GM12878 (cell line): ENCODE results near the gene TGFBR1. TPM values are rescaled to one million over a fixed set of nuclear protein-coding genes. Genes with fewer than 3 reads are reported as not detected.

ENCODE experiments used
- ATAC-seq: fragments of 200-7000 bp; cut with Tn5 transposase; 3 replicates; pipeline ENCODE4 v1.9.1; 2020; ENCODE audit warnings: mild to moderate bottlenecking, moderate library complexity
- BruUV-seq: library from RNA; stranded (reverse); fragments of 400-500 nt; replicated peaks from 2 replicates; lab custom pipeline; 2021; lab: Mats Ljungman, UMichigan
- CTCF ChIA-PET: fragments of 300-600 bp; sonication (Branson Sonifier 250); formaldehyde crosslinking; extraction: SDS; loops from one replicate; lab custom pipeline; 2021; ENCODE audit warnings: inconsistent platforms; lab: Yijun Ruan, JAX
- POLR2A ChIA-PET: fragments of 350-600 bp; formaldehyde crosslinking; extraction: SDS; loops from one replicate; lab custom pipeline; 2021; ENCODE audit warnings: inconsistent platforms; lab: Charles Lee
- RAD21 ChIA-PET: fragments of 300-600 bp; sonication (Branson Sonifier 250); formaldehyde crosslinking; loops from one replicate; lab custom pipeline; 2023; ENCODE audit warnings: antibody characterized with exemption; ENCODE audit not compliant: unreplicated experiment; lab: Charles Lee
- SMC1A ChIA-PET: fragments of 300-600 bp; sonication (Branson Sonifier 250); formaldehyde crosslinking; loops from one replicate; lab custom pipeline; 2023; ENCODE audit not compliant: unreplicated experiment, uncharacterized antibody; lab: Charles Lee
- DNase-seq: peaks from one replicate; pipeline ENCODE4 v3.0.0-alpha.2; 2011; ENCODE audit warnings: low read depth, low spot score
- FAIRE-seq: peaks from 3 replicates; lab custom pipeline; 2011; peaks lifted over from hg19 to GRCh38; lab: Jason Lieb, UNC
- H2AFZ ChIP-seq: 2 replicates; pipeline ENCODE4 v1.6.0; 2011; ENCODE audit warnings: low read depth, low read length, control low read depth; ENCODE audit not compliant: control insufficient read depth
- H3K27ac ChIP-seq: 2 replicates; pipeline ENCODE4 v1.5.1; 2011; ENCODE audit warnings: control low read depth; ENCODE audit not compliant: control insufficient read depth, insufficient read depth
- H3K27me3 ChIP-seq, 2 experiments: replicated peaks in 1 of 2; 2 replicates each; pipeline versions ENCODE4 v1.6.0 to v1.6.1; 2011; ENCODE audit warnings: low read length in 1 of 2; ENCODE audit not compliant: control insufficient read depth in 2 of 2, insufficient read depth in 2 of 2
- H3K36me3 ChIP-seq, 2 experiments: 2 replicates each; pipeline ENCODE4 v1.5.1; 2011; ENCODE audit warnings: low read length in 1 of 2; ENCODE audit not compliant: control insufficient read depth in 2 of 2, insufficient read depth in 2 of 2
- H3K4me1 ChIP-seq: 2 replicates; pipeline ENCODE4 v1.6.1; 2011; ENCODE audit warnings: mild to moderate bottlenecking, low read length, moderate library complexity, mixed read lengths; ENCODE audit not compliant: control insufficient read depth, insufficient read depth
- H3K4me2 ChIP-seq: 2 replicates; pipeline ENCODE4 v1.6.0; 2011; ENCODE audit warnings: control low read depth; ENCODE audit not compliant: control insufficient read depth, insufficient read depth
- H3K4me3 ChIP-seq: fragments of 200-600 bp; sonication (generic); 2 replicates; pipeline ENCODE4 v1.5.1; 2016
- H3K79me2 ChIP-seq: 2 replicates; pipeline ENCODE4 v1.6.0; 2011; ENCODE audit warnings: low read length; ENCODE audit not compliant: control insufficient read depth, insufficient read depth
- H3K9ac ChIP-seq: 2 replicates; pipeline ENCODE4 v1.8.0; 2011; ENCODE audit warnings: low read length, control low read depth, mixed read lengths; ENCODE audit not compliant: control insufficient read depth, insufficient read depth
- H3K9me3 ChIP-seq: replicated peaks from 3 replicates; pipeline ENCODE4 v1.5.1; 2011; ENCODE audit warnings: mild to moderate bottlenecking, low read length; ENCODE audit not compliant: control insufficient read depth, insufficient read depth
- H4K20me1 ChIP-seq: 2 replicates; pipeline ENCODE4 v1.6.0; 2011; ENCODE audit not compliant: control insufficient read depth, insufficient read depth
- ASH2L ChIP-seq: fragments of 300-600, 200-600 bp; sonication (generic); IDR thresholded peaks from 2 replicates; pipeline ENCODE4 v1.6.1; 2017; ENCODE audit warnings: low read depth, mild to moderate bottlenecking, borderline replicate concordance
- CBFB ChIP-seq: IDR thresholded peaks from 2 replicates; pipeline ENCODE4 v1.6.1; 2016; ENCODE audit warnings: antibody characterized with exemption, low read depth
- LARP7 ChIP-seq: fragments of 450-650 bp; IDR thresholded peaks from 2 replicates; pipeline ENCODE4 v1.6.1; 2017; ENCODE audit warnings: mild to moderate bottlenecking
- NRF1 ChIP-seq: conservative IDR thresholded peaks from 2 replicates; pipeline ENCODE4 v1.6.1; 2011; ENCODE audit warnings: mild to moderate bottlenecking, low read depth, low read length, improper control_type of control experiment
- POU2F2 ChIP-seq: IDR thresholded peaks from 3 replicates; pipeline ENCODE4 v1.6.1; 2011; ENCODE audit warnings: low read depth, mild to moderate bottlenecking, low read length, borderline replicate concordance
- SP1 ChIP-seq: IDR thresholded peaks from one replicate; pipeline ENCODE4 v1.6.1; 2011; ENCODE audit warnings: low read depth, low read length
- WGBS: methylation state at CpG from one replicate; pipeline ENCODE4 v1.1.6; 2016; ENCODE audit warnings: low lambda C conversion rate; ENCODE audit not compliant: insufficient replicate concordance, insufficient coverage; ENCODE audit errors: missing lambda C conversion rate; 5-methylcytosine and 5-hydroxymethylcytosine counted together
- in situ Hi-C: fragments of 300-500 bp; cut with MboI; formaldehyde crosslinking; loops from 9 replicates; pipeline ENCODE4 v1.14.3; 2018; ENCODE audit warnings: mixed read lengths
- intact Hi-C: fragments of 100-400 bp; cut with micrococcal nuclease; formaldehyde crosslinking; loops from one replicate; pipeline ENCODE4 v1.14.2; 2022; ENCODE audit not compliant: unreplicated experiment
- polyA plus RNA-seq, 11 experiments: library from polyadenylated mRNA; depleted of rRNA in 4 of 11; unstranded in 6 of 11; stranded (reverse) in 5 of 11; fragments of >200 nt; fragmentation: Nextera tagmentation in 4 of 11; fragmentation: Illumina TruSeq in 1 of 11; extraction: Ambion mirVana in 4 of 11; extraction: Trizol in 1 of 11; gene quantifications; 1 replicate in 1 of 11; 2 replicates in 10 of 11; pipeline versions ENCODE4 v1.2.1 to v1.2.3, GENCODE V29; 2011 to 2016; ENCODE audit warnings: inconsistent platforms in 2 of 11, missing spikeins in 2 of 11, low read depth in 1 of 11
- total RNA-seq, 4 experiments: library from RNA; depleted of rRNA in 3 of 4; stranded (reverse); fragments of >200 nt in 3 of 4; fragmentation: Illumina TruSeq in 1 of 4; extraction: Trizol in 1 of 4; gene quantifications; 2 replicates each; pipeline versions ENCODE4 v1.2.1 to v1.2.3, GENCODE V29; 2013 to 2021
- TF ChIP-seq, protein P1 (sequence below): IDR thresholded peaks from 2 replicates; pipeline ENCODE4 v1.6.1; 2011; ENCODE audit warnings: borderline replicate concordance, low read depth, mild to moderate bottlenecking, moderate library complexity, mixed read lengths, low read length; ENCODE audit not compliant: insufficient read depth; ENCODE audit errors: extremely low read length
- TF ChIP-seq, protein P2 (sequence below): fragments of 150-350 bp; IDR thresholded peaks from 2 replicates; pipeline ENCODE4 v1.6.1; 2016; ENCODE audit warnings: low read depth, low read length
- TF ChIP-seq, protein P3 (sequence below): fragments of 450-650 bp; IDR thresholded peaks from 2 replicates; pipeline ENCODE4 v1.6.1; 2017; ENCODE audit warnings: mild to moderate bottlenecking, moderate library complexity
- TF ChIP-seq, protein P4 (sequence below): IDR thresholded peaks from 2 replicates; pipeline ENCODE4 v1.6.1; 2012; ENCODE audit warnings: improper control_type of control experiment, low read depth, low read length; ENCODE audit not compliant: insufficient replicate concordance

TGFBR1 gene
- total and polyA plus RNA-seq, 10 of the 15 experiments (the other 5 are each of a cell fraction or from before 2014, with no cell fraction given), result 2.9 to 27.2 (median 16.6) TPM

DNA sequence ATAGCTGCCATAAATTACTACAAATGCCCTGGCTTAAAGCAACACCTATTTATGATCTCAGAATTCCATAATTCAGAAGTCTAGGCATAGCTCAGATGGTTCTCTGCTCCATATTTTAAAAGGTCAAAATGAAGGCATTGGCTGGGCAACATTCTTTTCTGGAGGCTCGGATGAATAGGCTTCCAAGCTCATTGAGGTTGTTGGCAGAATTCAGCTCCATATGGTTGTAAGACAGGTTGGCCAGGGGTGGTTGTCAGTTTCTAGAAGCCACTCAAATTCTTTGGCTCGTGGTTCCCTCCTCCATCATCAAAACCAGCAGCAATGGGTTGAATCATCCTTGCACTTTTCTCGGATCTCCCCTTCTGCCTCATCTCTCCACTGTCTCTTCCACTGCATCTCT is 49.4 kb downstream of the TGFBR1 start:
- intact Hi-C loops (no loop called here), in situ Hi-C loops (no loop called here)
- H3K4me2 ChIP-seq, result no peak overlapping the region
- ATAC-seq (no peak), DNase-seq (no peak), FAIRE-seq (no peak)
- no peak overlapping the region for H2AFZ ChIP-seq
- SMC1A ChIA-PET, result no interaction called here
- RAD21 ChIA-PET, result no interaction called here
- no peaks in the 10 kb centered on the region for H3K79me2 ChIP-seq
- POLR2A ChIA-PET, result no interaction called here
- 92% methylated on average over 3 of the region's 3 CpGs for WGBS
- no peak overlapping the region for H3K9ac ChIP-seq
- H3K9me3 ChIP-seq, result no peaks in the 10 kb centered on the region
- no peaks in the 10 kb centered on the region for H3K36me3 ChIP-seq
- H3K27ac ChIP-seq, result no peak overlapping the region
- no peaks in the 10 kb centered on the region for H3K27me3 ChIP-seq
- BruUV-seq, result no TSS peak
- no peaks in the 10 kb centered on the region for H4K20me1 ChIP-seq
- no peaks in the 10 kb centered on the region for H3K4me1 ChIP-seq
- CTCF ChIA-PET, result interaction anchor here (0.6 to 2.2 kb wide), 4 partner anchors 11 to 306 kb away, joined by 3 to 8 read pairs (median 4); no protein-coding TSS in a partner anchor
- H3K4me3 ChIP-seq, result no peak overlapping the region
- TF ChIP-seq, protein P1, sequence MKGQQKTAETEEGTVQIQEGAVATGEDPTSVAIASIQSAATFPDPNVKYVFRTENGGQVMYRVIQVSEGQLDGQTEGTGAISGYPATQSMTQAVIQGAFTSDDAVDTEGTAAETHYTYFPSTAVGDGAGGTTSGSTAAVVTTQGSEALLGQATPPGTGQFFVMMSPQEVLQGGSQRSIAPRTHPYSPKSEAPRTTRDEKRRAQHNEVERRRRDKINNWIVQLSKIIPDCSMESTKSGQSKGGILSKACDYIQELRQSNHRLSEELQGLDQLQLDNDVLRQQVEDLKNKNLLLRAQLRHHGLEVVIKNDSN, result no peak
- TF ChIP-seq, protein P2, sequence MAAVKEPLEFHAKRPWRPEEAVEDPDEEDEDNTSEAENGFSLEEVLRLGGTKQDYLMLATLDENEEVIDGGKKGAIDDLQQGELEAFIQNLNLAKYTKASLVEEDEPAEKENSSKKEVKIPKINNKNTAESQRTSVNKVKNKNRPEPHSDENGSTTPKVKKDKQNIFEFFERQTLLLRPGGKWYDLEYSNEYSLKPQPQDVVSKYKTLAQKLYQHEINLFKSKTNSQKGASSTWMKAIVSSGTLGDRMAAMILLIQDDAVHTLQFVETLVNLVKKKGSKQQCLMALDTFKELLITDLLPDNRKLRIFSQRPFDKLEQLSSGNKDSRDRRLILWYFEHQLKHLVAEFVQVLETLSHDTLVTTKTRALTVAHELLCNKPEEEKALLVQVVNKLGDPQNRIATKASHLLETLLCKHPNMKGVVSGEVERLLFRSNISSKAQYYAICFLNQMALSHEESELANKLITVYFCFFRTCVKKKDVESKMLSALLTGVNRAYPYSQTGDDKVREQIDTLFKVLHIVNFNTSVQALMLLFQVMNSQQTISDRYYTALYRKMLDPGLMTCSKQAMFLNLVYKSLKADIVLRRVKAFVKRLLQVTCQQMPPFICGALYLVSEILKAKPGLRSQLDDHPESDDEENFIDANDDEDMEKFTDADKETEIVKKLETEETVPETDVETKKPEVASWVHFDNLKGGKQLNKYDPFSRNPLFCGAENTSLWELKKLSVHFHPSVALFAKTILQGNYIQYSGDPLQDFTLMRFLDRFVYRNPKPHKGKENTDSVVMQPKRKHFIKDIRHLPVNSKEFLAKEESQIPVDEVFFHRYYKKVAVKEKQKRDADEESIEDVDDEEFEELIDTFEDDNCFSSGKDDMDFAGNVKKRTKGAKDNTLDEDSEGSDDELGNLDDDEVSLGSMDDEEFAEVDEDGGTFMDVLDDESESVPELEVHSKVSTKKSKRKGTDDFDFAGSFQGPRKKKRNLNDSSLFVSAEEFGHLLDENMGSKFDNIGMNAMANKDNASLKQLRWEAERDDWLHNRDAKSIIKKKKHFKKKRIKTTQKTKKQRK, result no peak
- TF ChIP-seq CBFB, result no peak
- TF ChIP-seq, protein P3, sequence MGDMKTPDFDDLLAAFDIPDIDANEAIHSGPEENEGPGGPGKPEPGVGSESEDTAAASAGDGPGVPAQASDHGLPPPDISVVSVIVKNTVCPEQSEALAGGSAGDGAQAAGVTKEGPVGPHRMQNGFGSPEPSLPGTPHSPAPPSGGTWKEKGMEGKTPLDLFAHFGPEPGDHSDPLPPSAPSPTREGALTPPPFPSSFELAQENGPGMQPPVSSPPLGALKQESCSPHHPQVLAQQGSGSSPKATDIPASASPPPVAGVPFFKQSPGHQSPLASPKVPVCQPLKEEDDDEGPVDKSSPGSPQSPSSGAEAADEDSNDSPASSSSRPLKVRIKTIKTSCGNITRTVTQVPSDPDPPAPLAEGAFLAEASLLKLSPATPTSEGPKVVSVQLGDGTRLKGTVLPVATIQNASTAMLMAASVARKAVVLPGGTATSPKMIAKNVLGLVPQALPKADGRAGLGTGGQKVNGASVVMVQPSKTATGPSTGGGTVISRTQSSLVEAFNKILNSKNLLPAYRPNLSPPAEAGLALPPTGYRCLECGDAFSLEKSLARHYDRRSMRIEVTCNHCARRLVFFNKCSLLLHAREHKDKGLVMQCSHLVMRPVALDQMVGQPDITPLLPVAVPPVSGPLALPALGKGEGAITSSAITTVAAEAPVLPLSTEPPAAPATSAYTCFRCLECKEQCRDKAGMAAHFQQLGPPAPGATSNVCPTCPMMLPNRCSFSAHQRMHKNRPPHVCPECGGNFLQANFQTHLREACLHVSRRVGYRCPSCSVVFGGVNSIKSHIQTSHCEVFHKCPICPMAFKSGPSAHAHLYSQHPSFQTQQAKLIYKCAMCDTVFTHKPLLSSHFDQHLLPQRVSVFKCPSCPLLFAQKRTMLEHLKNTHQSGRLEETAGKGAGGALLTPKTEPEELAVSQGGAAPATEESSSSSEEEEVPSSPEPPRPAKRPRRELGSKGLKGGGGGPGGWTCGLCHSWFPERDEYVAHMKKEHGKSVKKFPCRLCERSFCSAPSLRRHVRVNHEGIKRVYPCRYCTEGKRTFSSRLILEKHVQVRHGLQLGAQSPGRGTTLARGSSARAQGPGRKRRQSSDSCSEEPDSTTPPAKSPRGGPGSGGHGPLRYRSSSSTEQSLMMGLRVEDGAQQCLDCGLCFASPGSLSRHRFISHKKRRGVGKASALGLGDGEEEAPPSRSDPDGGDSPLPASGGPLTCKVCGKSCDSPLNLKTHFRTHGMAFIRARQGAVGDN, result no peak
- TF ChIP-seq NRF1, result no peak
- TF ChIP-seq ASH2L, result no peak
- TF ChIP-seq SP1, result no peak
- no peak for TF ChIP-seq LARP7
- no peak for TF ChIP-seq POU2F2
- TF ChIP-seq, protein P4, sequence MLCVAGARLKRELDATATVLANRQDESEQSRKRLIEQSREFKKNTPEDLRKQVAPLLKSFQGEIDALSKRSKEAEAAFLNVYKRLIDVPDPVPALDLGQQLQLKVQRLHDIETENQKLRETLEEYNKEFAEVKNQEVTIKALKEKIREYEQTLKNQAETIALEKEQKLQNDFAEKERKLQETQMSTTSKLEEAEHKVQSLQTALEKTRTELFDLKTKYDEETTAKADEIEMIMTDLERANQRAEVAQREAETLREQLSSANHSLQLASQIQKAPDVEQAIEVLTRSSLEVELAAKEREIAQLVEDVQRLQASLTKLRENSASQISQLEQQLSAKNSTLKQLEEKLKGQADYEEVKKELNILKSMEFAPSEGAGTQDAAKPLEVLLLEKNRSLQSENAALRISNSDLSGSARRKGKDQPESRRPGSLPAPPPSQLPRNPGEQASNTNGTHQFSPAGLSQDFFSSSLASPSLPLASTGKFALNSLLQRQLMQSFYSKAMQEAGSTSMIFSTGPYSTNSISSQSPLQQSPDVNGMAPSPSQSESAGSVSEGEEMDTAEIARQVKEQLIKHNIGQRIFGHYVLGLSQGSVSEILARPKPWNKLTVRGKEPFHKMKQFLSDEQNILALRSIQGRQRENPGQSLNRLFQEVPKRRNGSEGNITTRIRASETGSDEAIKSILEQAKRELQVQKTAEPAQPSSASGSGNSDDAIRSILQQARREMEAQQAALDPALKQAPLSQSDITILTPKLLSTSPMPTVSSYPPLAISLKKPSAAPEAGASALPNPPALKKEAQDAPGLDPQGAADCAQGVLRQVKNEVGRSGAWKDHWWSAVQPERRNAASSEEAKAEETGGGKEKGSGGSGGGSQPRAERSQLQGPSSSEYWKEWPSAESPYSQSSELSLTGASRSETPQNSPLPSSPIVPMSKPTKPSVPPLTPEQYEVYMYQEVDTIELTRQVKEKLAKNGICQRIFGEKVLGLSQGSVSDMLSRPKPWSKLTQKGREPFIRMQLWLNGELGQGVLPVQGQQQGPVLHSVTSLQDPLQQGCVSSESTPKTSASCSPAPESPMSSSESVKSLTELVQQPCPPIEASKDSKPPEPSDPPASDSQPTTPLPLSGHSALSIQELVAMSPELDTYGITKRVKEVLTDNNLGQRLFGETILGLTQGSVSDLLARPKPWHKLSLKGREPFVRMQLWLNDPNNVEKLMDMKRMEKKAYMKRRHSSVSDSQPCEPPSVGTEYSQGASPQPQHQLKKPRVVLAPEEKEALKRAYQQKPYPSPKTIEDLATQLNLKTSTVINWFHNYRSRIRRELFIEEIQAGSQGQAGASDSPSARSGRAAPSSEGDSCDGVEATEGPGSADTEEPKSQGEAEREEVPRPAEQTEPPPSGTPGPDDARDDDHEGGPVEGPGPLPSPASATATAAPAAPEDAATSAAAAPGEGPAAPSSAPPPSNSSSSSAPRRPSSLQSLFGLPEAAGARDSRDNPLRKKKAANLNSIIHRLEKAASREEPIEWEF, result no peak
